ENCODE data around the gene GABRA4.

The GABRA4 gene

DNA sequence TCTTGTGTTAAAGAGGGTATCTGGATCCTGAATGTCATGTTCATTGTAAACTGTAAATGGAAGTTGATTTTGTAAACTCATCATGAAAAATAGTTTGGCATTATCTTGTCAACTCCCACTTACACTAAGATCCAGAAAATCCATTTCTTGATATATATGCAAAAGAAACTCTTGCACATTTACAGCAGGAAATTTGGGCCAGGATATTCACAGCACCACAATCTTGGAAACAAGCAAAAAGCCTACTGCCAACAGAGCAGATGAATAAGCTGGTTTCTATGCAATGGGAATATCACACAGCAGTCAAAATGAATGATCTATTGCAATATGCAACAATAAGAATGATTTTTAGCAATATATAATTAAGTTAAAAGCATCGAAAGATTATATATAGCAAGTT lies 8.6 kb downstream of the GABRA4 start:
- no peak for DNase-seq
- in situ Hi-C loops (cut with MboI; ENCODE audit: low pct_unique_long_range_greater_than_20kb, low sequenced_read_pairs): no loop called here

DNA sequence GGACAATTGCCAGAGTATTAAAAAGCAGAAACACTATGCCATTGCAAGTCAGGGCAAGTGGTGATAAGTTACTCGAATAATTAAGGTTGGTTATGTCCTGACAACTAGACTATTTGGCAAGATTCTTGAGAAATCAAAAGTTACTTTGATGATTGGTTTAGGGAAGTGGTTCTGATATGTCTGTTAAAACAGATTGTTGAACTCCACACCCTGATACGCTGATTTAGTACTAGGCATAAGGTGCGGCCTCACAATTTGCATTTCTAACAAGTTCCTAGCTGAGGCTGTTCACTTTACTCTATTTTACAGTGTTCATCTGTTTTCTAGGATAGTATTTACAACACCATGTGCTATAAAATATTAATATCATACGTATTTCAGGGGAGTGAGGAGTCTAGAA lies 12.5 kb downstream of the GABRA4 start:
- no peak for DNase-seq
- in situ Hi-C loops (cut with MboI; ENCODE audit: low pct_unique_long_range_greater_than_20kb, low sequenced_read_pairs): no loop called here

DNA sequence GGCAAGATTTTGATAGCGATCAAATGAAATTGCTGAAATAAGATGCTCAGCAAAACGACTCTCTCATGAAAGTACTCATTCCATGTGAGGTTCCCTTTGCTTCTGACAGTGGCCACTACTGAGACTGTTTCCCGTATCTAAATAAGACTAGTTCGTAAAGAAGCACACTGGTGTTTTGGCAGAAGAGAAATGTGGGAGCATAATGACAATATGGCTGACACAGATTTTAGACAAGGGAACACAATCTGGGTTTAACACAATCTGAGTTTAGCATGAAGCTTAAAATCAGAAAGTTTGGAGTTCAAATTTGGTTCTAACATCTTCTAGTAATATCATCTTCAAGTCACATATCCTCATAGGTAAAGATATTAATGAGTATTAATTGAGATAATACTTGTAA lies 13.7 kb downstream of the GABRA4 start:
- DNase-seq: no peak

DNA sequence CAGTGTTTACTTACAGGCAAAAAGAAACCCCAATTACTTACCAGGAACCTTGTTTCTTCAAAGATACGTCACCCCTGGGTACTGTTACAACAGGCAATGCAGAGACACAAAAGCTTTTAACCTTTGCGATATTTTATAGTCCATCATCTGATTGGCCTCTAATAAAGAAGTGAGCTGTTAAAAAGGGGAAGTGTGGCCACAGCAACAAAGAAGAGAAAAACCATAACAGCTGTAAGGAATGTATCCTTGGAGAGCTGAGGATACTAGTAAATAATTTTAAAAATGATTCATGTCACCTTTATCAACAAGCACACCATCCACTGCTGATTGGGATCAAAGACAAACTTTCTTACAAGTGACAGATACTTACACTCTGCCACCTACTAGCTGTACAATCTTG lies 14.1 kb downstream of the GABRA4 start:
- in situ Hi-C loops (cut with MboI; ENCODE audit: low pct_unique_long_range_greater_than_20kb, low sequenced_read_pairs): no loop called here
- no peak for DNase-seq

More for the DNA sequence above, 13.7 kb downstream of the GABRA4 start:
- in situ Hi-C loops (cut with MboI; ENCODE audit: low pct_unique_long_range_greater_than_20kb, low sequenced_read_pairs): no loop called here

DNA sequence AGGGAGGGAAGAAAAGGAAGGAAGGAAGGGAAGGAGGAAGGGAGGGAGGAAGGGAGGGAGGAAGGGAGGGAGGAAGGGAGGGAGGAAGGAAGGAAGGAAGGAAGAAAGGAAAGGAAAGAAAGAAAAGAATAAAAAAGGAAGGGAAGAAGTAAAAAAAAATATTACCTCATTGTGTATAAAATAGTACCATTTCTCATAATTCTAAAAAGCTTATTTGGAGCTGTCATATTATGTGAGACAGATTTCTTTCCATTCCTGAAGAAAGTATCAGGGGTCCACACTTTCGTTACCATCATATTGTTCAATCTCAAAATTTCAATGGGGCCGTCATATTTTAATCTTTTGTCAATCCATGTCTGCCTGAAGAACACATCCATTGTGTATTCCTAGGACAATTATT lies 16.1 kb downstream of the GABRA4 start:
- no peak for DNase-seq
- in situ Hi-C loops (cut with MboI; ENCODE audit: low pct_unique_long_range_greater_than_20kb, low sequenced_read_pairs): no loop called here

DNA sequence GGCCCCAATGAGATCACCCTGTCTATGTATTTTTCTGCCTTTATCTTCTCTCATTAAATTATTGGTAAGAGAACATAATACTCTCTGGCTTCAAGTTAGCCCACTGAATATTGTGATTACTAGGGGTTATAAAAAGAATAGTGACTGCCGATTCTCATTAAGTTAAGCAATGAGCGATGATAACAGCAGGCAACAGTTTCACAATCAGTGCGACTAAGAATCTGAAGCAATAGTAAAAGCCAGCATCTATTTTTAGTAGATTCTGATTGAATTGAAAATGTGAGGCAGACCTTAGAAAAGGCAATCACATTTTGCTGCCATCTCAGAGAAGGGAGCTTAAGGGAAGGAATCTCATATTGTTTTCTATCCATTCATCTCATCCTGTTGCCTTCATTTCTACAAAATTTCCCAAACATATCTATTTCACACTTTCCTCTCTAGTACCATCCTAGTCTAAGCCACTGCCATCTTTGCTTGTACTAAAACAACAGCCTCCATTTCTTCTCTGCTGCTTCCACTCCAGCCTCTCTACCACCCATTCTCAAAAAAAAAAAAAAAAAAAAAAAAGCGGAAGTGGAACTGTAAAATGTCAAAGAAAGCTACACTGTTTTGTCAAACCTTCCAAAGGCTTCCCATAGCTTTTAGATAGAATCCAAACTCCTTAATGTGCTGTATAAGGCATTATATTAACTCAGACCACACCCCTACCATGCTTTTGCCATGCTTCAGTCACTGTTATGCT lies 17.4 kb downstream of the GABRA4 start:
- DNase-seq: peak; percentile 38
- in situ Hi-C loops (cut with MboI; ENCODE audit: low pct_unique_long_range_greater_than_20kb, low sequenced_read_pairs): no loop called here

DNA sequence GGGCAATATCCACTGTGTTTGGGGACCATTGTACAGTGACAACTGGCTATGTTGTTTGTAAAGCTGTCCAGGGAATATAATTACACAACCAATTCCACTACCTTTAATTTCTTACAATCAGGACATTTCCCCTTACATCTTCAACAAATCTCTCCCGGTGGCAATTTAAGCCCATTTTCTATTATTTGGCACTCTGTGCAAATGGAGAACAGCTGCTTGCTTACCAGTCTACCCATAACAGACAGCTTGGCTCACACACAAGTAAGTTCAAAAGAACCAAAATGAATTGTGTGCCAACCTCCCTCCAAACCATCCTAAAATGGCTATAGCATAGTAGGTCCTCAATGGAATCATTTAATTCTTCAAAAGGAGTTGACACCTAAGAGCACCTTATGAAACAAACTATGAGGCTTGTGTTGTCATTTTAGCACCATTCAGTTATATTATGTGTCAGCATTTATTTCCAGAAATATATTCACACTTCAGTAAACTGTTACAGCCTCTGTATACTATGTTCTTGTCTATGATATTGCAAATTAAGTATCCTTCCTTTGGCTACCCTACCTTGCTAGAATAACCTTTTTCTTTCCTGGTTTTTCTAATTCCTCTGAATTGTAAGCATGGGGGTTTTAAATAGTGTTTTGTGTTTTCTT lies 18.4 kb downstream of the GABRA4 start:
- in situ Hi-C loops (cut with MboI; ENCODE audit: low pct_unique_long_range_greater_than_20kb, low sequenced_read_pairs): no loop called here
- no peak for DNase-seq

DNA sequence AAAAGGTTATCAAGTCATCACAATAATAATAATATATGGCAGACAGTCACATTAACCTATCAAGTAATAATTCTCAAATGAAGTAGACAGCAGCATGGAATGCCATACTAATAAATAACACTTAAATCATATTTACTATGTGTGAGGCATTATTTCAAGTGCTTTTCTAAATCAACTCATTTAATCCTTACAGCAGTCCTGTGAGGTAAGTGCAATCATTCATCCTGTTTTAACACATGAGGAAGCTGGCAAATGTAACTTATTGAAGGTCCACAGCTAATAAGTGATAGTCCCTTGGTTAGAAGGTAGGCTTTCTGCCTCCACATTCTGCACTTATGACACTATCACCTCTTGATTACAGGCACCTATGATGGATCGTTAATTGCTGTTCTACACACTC lies 24.5 kb downstream of the GABRA4 start:
- in situ Hi-C loops (cut with MboI; ENCODE audit: low pct_unique_long_range_greater_than_20kb, low sequenced_read_pairs): no loop called here
- DNase-seq: no peak

DNA sequence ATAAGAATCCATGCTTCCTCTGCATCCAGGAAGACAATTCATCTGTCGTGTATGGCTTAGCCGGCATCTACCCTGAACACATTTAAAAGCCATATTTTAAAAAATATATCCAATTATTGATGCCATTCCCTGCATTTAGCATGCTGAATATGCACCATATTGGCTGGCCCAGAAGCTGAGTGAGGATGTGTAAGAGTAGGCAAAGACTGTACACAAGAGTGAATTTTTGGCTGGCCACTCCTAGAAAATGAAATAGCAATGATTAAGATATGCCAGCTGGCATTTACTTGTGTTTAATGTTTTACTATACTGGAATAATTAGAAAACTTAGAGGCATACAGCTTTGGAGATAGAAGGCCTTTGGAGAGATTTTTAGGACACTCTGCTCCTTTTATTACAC lies 25.8 kb downstream of the GABRA4 start:
- no peak for DNase-seq
- in situ Hi-C loops (cut with MboI; ENCODE audit: low pct_unique_long_range_greater_than_20kb, low sequenced_read_pairs): no loop called here

DNA sequence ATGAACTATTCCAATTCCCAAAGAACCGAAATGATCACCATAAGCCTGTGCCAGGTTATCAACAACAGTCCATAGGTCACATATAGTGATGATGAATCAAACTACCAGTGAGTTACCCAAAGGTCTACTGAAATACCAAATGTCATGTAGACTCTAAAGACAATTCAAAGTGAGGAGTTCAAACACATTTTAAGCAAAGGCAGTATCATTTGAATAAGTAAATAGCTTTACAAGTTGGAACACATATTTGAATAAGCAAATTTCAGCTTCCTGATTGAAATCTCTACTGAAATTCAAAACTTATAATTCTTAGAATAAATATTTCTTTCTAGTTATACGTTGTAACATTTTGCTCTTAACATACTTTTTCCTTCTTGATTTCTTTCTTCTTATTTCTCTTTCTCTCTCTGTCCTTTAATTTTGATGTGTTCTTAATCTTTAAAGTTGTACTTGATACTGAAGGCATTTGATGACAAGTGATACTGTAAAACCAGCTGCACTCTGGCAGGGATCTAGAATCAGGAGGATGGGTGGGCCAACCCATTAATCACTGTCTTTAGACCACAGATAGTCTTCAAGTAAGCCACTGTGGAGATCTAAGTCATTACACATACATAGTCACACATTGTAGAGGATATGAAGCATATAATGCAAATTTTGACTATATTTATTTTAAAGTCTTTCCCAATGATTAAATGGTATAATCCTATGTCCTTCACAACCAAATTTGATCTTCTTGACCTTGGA lies 34.5 kb downstream of the GABRA4 start:
- DNase-seq: no peak
- in situ Hi-C loops (cut with MboI; ENCODE audit: low pct_unique_long_range_greater_than_20kb, low sequenced_read_pairs): no loop called here

DNA sequence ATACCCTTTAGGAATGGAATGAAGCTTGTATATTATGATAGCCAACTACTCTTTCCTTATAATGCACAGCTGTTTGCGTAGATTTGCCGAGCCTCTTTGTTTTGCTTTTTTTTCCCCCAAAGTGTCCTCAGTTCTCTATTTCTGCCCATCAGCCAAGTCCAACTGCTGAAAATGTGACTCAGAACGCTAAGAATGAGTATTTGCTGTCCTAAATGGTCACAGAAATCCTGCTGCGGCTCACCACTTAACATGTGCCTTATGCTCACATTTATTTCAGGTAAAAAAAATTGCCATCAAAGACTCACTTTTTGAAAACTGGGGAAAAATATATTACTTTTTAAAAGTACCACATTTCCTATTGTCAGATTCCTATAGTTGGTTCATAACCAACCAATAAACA lies 36.9 kb downstream of the GABRA4 start:
- no peak for DNase-seq
- in situ Hi-C loops (cut with MboI; ENCODE audit: low pct_unique_long_range_greater_than_20kb, low sequenced_read_pairs): no loop called here

DNA sequence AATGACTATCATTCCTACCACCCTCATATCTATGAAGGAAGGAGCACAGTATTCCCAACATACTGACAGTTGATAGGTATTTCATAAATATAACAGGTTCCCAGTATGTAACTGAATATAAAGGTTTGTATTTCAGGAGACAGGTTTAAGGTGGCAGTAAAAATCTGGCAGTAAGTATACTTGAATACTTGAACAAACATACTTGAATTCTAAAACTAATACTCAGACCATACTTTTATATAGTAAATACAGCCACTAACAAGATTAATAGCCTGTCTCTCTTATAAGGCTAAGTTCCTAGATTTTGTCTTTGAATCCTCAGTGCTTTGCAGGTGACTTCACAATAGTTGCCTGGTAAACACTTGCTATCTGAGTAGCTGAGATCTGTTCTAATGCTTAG lies 37.8 kb downstream of the GABRA4 start:
- no peak for DNase-seq
- in situ Hi-C loops (cut with MboI; ENCODE audit: low pct_unique_long_range_greater_than_20kb, low sequenced_read_pairs): no loop called here

DNA sequence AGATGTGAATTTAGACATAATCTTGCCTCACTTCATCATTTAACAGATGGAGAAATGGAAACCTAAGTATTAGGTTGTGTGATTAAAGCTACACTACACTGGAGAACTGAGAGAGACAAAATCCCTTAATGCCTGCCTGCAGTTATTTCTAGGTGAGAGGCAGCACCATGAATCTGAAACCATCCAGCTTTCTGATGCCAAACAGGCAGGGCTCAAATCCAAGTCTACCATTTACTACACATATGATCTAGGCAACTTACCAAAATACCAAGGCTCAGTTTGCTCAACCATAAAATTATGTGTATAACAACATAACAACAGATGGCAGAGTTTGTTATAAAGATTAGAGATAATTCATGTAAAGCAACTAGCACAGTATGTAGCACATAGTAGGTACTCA lies 38.7 kb downstream of the GABRA4 start:
- in situ Hi-C loops (cut with MboI; ENCODE audit: low pct_unique_long_range_greater_than_20kb, low sequenced_read_pairs): no loop called here
- DNase-seq: no peak

DNA sequence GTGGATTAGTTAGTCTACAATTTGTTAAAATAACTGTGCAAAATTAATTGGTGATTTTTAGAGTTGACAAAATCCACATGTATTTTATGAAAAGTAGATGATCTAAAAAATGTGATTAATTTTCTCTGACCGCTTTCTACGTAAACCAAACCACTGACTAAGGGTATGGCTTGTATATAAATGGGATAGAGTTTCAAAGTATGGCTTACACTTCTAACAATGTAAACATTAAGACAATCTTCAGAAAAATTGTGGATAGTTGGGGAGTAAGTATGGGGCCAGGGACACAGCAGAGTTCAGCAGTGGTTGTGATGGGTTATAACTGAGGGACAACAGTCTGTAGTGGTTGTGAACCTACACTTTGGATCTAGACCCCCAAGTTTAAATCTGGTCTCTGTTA lies 39.8 kb downstream of the GABRA4 start:
- in situ Hi-C loops (cut with MboI; ENCODE audit: low pct_unique_long_range_greater_than_20kb, low sequenced_read_pairs): no loop called here
- DNase-seq: no peak

DNA sequence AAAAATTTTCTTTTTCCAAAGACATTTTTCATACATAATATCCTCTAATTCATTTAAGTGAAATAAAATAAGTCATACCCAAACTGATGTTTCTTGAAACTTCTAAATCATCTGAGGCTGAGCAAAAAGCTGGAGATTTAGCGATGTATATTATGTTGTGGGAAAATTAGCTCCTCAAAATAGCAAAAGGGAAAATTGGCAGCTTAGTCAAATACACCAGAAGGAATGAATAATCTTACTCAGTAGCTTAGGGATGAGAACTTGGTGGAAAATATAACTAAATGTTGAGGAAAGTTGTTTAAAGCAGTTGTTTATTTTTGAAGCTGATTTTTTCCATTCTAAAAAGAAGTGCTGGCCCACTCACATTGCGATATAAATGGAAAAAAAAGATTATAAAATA lies 40.9 kb downstream of the GABRA4 start:
- in situ Hi-C loops (cut with MboI; ENCODE audit: low pct_unique_long_range_greater_than_20kb, low sequenced_read_pairs): no loop called here
- DNase-seq: no peak

DNA sequence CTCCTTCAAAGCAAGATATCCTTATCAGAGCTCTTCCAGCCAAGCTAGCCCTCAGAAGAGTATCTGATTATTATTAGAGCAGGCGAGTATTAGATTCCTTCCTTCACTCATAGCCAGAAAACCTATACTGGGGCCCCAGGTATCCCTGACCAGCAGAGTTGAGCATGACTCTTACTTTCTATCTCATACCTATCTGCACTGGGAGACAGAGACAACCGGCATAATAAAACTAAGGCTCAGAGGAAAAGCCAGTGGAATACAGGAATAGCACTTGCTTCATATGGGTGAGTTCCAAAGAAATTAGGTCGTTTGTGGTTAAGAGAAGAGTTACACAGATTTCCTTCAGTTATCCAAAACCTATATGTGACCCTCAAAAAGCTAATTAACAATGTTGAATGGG lies 42.6 kb downstream of the GABRA4 start:
- DNase-seq: no peak
- in situ Hi-C loops (cut with MboI; ENCODE audit: low pct_unique_long_range_greater_than_20kb, low sequenced_read_pairs): no loop called here

DNA sequence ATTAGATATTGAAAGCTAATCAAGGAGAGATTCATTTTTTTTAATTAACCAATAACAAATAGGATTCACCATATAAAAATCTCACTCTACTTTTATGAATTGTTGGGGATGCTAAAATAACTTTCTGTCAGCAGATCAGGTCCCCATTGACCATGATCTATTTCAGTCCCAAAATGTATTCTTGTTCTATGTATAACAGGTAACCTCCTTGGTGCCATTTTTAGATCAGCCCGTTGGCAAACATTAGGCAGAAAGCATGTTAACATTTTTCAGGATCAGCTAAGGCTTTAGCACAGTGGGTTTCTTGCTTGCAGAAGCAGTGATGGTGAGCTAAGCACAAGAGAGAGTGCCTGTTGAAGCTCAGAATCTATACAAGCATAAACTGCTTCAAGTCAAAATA lies 43.6 kb downstream of the GABRA4 start:
- in situ Hi-C loops (cut with MboI; ENCODE audit: low pct_unique_long_range_greater_than_20kb, low sequenced_read_pairs): no loop called here
- no peak for DNase-seq

DNA sequence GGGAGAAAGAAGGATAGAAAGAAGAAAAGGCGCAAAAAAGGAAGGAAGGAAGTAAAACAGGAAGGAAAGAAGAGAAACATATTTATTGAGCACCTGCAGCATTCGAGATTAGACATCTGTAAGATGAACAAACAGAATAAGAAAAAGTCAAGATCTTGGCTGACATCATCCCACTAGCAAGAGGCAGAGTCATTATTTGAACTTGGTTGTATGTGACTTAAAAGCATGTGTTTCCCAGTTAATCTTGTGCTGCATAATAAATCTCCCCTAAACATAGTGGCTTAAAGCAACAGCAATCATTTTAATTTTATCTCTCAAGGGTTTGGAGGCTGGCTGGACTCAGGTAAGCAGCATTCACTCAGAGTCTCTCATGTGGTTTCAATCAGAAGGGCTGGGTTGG lies 45.8 kb downstream of the GABRA4 start:
- in situ Hi-C loops (cut with MboI; ENCODE audit: low pct_unique_long_range_greater_than_20kb, low sequenced_read_pairs): no loop called here
- DNase-seq: no peak

DNA sequence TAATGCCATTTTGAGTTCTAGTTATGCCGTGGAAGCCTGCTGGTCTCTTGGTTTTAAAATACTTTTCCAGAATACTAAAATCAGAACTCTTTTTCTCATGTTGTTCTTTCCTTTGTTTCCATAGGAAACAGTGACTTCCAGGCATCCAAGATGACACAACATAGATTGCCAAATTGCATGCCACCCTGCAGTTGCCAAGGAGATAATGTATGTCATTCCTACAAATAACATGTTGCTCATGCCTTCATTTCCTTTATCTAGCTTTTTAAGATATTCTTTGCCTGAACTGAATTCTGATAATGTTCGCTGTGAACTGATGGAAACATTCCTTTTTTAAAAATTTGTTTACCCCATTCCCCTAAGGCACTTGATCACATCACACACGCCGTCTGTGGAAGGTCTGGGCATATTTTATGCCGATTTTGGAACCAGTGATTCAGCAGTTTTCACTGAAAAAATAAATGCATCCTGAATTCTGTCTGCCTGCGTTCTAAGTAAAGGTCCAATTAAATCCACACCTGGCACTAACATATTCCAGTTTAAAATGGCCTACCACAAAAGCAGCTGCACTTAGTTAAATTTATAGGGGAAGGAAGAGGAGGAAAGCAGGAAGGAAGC lies 46.4 kb downstream of the GABRA4 start:
- in situ Hi-C loops (cut with MboI; ENCODE audit: low pct_unique_long_range_greater_than_20kb, low sequenced_read_pairs): no loop called here
- no peak for DNase-seq

DNA sequence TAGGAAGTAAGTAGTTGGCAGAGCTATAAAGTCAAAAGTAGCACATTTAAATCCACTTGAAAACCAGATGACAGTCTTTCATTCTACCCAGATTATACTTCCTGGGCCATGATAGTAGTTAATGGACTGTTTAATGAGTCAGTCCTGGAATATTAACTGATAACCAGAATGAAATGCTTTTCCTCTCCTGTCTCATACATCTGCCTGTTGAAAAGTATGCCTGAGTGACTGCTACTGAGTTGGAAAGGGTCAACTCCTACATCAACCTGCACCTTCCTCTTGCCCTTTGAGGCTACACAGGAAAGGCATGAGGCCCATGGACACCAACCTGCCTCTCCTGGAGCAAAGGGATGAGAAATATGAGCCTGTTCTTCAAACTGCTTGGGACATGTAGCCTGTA lies 48.3 kb downstream of the GABRA4 start:
- DNase-seq: no peak
- in situ Hi-C loops (cut with MboI; ENCODE audit: low pct_unique_long_range_greater_than_20kb, low sequenced_read_pairs): no loop called here

Measured in KBM-7 (cell line).